D721Med (cell line): Measurements from ENCODE around the gene PBX3.

Experiments
- DNase-seq: peaks from one replicate; pipeline ENCODE4 v3.0.0; 2011; ENCODE audit warnings: low spot score; ENCODE audit not compliant: insufficient read length
- FAIRE-seq: peaks from 2 replicates; lab custom pipeline; 2011; peaks lifted over from hg19 to GRCh38; lab: Jason Lieb, UNC
- CTCF ChIP-seq: IDR thresholded peaks from 2 replicates; pipeline ENCODE4 v1.5.1; 2012; ENCODE audit warnings: mild to moderate bottlenecking, control low read depth; ENCODE audit not compliant: insufficient read depth; ENCODE audit errors: missing control alignments

The PBX3 gene

DNA sequence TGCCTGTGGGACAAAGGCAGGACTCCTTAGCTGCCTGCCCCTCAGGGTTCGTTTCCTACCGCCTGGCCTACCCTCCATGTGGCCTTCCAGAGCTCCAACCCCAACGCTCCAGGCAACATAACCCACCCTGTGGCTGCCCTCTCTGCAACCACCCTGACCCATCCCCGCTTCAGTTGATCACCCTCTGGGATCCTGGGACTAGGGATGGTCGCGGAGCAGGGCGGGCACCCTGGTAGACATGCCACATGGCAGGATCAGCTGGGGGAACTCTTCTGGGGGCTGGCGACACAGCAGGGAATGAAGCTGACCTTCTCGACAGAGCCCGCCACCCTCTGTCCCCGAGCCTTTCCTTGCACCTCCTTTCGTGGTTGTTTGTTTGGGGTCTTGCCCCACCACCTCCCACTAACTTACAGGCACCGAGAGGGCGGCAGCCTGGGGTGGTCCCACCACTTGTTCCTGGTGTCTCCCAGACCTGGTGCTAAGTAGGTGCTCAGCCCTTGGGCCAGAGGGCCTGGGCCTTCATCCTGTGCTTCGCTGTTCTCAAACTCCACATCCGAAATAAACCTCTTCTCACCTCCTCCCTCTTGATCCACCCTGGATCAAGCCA, 243.1 kb downstream of the PBX3 start:
- FAIRE-seq: no peak
- DNase-seq: no peak
- TF ChIP-seq CTCF: no peak

DNA sequence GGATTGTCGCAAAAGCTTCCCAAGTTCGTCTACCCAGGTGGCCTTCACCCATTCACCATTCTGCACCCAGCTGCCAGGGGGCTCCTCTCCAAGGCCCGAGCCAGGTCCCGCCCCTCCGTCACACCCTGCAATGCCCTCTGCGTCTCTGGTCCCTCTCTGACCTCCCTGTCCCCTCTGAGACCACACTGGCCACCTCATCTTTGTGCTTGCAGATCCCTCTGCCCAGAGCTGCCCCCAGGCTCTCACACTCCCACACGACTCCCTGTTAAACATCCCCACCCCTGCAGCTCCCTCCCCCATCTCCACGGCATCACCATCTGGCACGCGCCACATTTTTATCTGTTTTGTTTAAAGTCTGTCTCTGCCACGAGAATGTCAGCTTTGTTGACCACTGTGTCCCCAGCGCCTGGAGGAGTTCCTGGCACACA, 243.6 kb downstream of the PBX3 start:
- TF ChIP-seq CTCF: no peak
- FAIRE-seq (no peak), DNase-seq (no peak)

DNA sequence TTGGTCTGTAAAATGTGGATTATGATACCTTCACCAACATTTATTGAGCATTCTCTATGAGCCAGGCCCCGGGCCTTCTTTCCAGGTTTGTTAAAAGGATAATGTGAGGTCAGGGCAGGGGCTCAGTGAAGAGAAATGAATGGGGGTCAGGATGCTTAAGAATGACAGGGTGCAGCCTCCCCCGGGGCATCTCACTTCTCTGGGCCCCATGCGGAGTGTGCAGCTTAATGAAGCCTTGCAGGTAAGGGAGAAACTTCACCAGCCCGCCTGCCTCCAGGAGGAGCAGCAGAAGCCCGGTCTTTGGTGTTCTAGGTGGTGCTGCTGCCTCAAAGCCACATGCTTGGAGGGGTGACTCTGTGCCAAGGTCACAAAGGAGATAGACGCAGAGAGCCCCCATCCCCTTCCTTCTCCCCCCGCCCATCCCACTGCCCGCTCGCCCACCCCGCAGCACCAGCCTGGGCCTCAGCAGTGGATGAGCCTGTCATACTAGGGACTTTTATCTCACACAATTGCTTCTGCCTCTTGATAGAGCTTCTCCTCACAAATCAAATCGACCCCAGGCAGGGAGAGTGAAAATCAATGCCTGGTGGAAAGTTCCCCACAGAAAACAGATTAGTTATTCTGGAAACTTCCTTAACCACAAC, 244.8 kb downstream of the PBX3 start:
- DNase-seq (no peak), FAIRE-seq (no peak)
- TF ChIP-seq CTCF: no peak

DNA sequence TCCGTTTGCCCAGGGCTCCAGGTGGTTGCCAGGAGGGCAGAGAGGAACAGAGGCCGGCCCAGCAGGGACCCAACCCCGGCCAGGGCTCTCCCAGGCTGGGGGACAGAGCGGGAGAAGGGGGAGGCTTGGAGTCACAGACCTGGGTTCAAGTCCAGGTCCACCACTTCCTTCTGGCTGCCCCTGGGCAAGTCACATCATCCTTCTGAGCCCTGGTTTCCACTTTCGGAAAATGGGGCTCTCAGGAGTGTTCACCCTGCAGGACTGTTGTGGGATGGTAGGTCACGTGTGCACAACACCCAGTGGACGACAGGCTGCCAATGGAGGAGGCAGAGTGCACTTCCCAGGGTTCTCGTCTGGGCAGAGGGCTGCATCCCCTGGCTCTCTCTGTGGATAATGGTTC, 245.4 kb downstream of the PBX3 start:
- no peak for TF ChIP-seq CTCF
- no peak for DNase-seq
- FAIRE-seq: no peak

DNA sequence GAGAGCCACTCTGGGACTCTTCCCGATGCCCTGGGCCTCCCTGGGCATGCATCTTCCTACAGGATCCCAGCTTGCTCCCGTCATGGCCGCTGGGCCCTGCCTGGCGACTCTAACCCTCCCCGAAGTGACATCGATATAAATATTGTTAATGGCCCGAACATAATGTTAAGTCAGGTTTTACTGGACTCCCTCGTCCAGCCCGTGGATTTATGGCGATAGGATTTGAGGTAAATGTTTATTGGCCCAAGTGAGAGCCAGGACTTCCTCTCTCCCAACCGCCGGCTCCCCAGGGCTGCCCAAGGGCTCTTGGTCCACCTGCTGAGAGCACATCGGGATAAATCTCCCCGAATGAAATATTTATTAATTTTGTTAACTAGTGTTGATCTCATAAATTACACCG, 246.3 kb downstream of the PBX3 start:
- TF ChIP-seq CTCF: no peak
- FAIRE-seq: no peak

DNA sequence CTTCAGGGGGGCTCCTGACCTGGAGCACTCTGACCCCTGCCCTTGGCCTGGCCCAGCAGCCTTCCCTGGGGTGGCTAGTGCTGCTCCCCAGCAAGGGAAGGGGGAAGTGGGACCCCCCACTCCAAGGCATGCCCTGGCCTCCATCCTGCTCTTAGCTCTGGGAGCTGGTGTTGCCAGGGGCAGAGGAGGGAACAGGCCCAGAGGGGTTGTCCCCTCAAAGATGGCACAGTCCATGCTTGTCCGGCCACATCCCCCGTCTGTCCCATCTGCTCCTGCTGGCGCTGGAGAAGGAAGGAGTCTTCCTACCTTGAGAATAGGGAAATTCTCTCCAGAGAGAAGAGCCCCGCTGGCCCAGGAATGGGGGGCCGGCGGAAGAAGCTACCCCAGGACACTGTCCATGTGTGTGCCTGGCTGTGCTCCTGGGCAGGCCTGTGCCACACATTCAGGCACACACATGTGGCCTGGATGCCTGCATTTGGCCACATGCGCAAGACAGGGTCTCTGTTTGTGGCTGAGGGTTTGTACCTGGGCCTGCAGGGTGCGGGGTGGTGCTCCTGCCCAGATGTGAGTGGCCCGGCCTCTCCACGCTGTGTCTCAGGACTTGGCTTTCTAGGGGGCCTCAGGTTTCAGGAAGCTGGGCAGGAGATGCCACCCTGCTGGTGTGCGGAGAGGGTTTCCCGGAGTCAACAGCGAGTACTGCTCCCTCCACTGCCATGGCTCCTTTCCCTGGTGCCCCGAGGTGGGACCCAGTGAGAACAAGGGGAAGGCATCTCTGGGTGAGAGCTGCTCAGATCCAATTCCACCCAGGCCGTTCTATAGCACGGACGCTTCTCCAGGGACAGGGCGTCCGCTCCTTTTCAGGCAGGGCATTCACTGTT, 247.1 kb downstream of the PBX3 start:
- FAIRE-seq: no peak
- TF ChIP-seq CTCF: no peak
- DNase-seq: no peak

More for the DNA sequence above, 246.3 kb downstream of the PBX3 start:
- no peak for DNase-seq
